SKM-1 (cell line): Measurements from ENCODE around the gene TMEM144.
A peak's percentile ranks its signal among the peaks of the same experiment; 100 is the strongest.
"Not testable (repeated sequence)": the region's sequence is repeated elsewhere in the genome, so short reads cannot be mapped to it uniquely, and the experiment has no call there.

ENCODE experiments used
- DNase-seq: peaks from one replicate; lab custom pipeline; 2025; ENCODE audit not compliant: unreplicated experiment; lab: John Stamatoyannopoulos, UW

Gene TMEM144

GRCh38 chr4:158190718-158191117 lies 19.6 kb upstream of the TMEM144 start:
- DNase-seq: no peak

GRCh38 chr4:158192439-158193158 lies 17.7 kb upstream of the TMEM144 start:
- DNase-seq: no peak

GRCh38 chr4:158193171-158193749 lies 17.0 kb upstream of the TMEM144 start:
- peak; percentile 37 for DNase-seq

- no peak for DNase-seq
Observed at GRCh38 chr4:158195297-158195696, 15.0 kb upstream of the TMEM144 start.

GRCh38 chr4:158197194-158197776 lies 13.0 kb upstream of the TMEM144 start:
- no peak for DNase-seq

GRCh38 chr4:158200214-158200613 lies 10.1 kb upstream of the TMEM144 start:
- no peak for DNase-seq

GRCh38 chr4:158201322-158201721 lies 9.0 kb upstream of the TMEM144 start:
- no peak for DNase-seq

GRCh38 chr4:158201876-158202275 lies 8.4 kb upstream of the TMEM144 start:
- no peak for DNase-seq

- no peak for DNase-seq
Observed at GRCh38 chr4:158202481-158202880, 7.8 kb upstream of the TMEM144 start.

GRCh38 chr4:158203436-158203835 lies 6.8 kb upstream of the TMEM144 start:
- no peak for DNase-seq

GRCh38 chr4:158203929-158204328 lies 6.4 kb upstream of the TMEM144 start:
- no peak for DNase-seq

GRCh38 chr4:158208963-158209640 lies 1.2 kb upstream of the TMEM144 start:
- DNase-seq: peak; percentile 83

GRCh38 chr4:158211222-158211621 lies 936 bp downstream of the TMEM144 start:
- DNase-seq: no peak

GRCh38 chr4:158213466-158213865 lies 3.2 kb downstream of the TMEM144 start:
- DNase-seq: no peak

- no peak for DNase-seq
Observed at GRCh38 chr4:158214856-158215255, 4.6 kb downstream of the TMEM144 start.

- no peak for DNase-seq
Observed at GRCh38 chr4:158217763-158218162, 7.5 kb downstream of the TMEM144 start.

GRCh38 chr4:158219623-158220022 lies 9.3 kb downstream of the TMEM144 start:
- no peak for DNase-seq

GRCh38 chr4:158224318-158224717 lies 14.0 kb downstream of the TMEM144 start:
- DNase-seq: not testable (repeated sequence)

- not testable (repeated sequence) for DNase-seq
Observed at GRCh38 chr4:158224999-158225398, 14.7 kb downstream of the TMEM144 start.

GRCh38 chr4:158227880-158228279 lies 17.6 kb downstream of the TMEM144 start:
- not testable (repeated sequence) for DNase-seq

GRCh38 chr4:158228399-158228798 lies 18.1 kb downstream of the TMEM144 start:
- not testable (repeated sequence) for DNase-seq

GRCh38 chr4:158229768-158230167 lies 19.5 kb downstream of the TMEM144 start:
- DNase-seq: no peak
